GM23248 (cell line): Measurements from ENCODE around the gene AFM.

Source experiments
- EZH2 ChIP-seq: fragments of 200-600 bp; sonication (generic); IDR thresholded peaks from 2 replicates; pipeline ENCODE4 v1.6.1; 2018; ENCODE audit warnings: antibody characterized with exemption, mild to moderate bottlenecking; ENCODE audit not compliant: insufficient read depth, poor library complexity, severe bottlenecking
- EZH2phosphoT487 ChIP-seq: fragments of 200-600 bp; sonication (generic); IDR thresholded peaks from 2 replicates; pipeline ENCODE4 v1.6.1; 2018; ENCODE audit warnings: antibody characterized with exemption, moderate library complexity, mild to moderate bottlenecking, low read depth; ENCODE audit not compliant: insufficient read depth

GRCh38 chr4:73439991-73440390 lies 41.6 kb upstream of the AFM start:
- no peak for TF ChIP-seq EZH2
- no peak for TF ChIP-seq EZH2phosphoT487
